ENCODE results near the gene FAM53B.

The FAM53B gene

GRCh38 chr10:124644236-124644635, 99.9 kb downstream of the FAM53B start:
- no peak for DNase-seq

- DNase-seq = no peak
Measured at GRCh38 chr10:124643330-124644009, 100.7 kb downstream of the FAM53B start.

- DNase-seq = no peak
Measured at GRCh38 chr10:124642088-124642710, 102.0 kb downstream of the FAM53B start.

- no peak for DNase-seq
Measured at GRCh38 chr10:124641282-124642087, 102.7 kb downstream of the FAM53B start.

- no peak for DNase-seq
Measured at GRCh38 chr10:124640538-124641231, 103.5 kb downstream of the FAM53B start.

- DNase-seq = no peak
Measured at GRCh38 chr10:124640056-124640455, 104.1 kb downstream of the FAM53B start.

- DNase-seq = no peak
Measured at GRCh38 chr10:124639646-124640045, 104.5 kb downstream of the FAM53B start.

- DNase-seq = no peak
Measured at GRCh38 chr10:124639206-124639605, 105.0 kb downstream of the FAM53B start.

- DNase-seq = no peak
Measured at GRCh38 chr10:124637746-124638145, 106.4 kb downstream of the FAM53B start.

GRCh38 chr10:124637091-124637700, 107.0 kb downstream of the FAM53B start:
- no peak for DNase-seq

- no peak for DNase-seq
Measured at GRCh38 chr10:124636271-124636995, 107.7 kb downstream of the FAM53B start.

- DNase-seq = no peak
Measured at GRCh38 chr10:124632566-124632965, 111.6 kb downstream of the FAM53B start.

GRCh38 chr10:124632064-124632531, 112.1 kb downstream of the FAM53B start:
- DNase-seq = no peak

- no peak for DNase-seq
Measured at GRCh38 chr10:124630551-124630950, 113.6 kb downstream of the FAM53B start.

GRCh38 chr10:124629842-124630241, 114.3 kb downstream of the FAM53B start:
- DNase-seq = no peak

- DNase-seq = no peak
Measured at GRCh38 chr10:124629415-124629814, 114.8 kb downstream of the FAM53B start.

- no peak for DNase-seq
Measured at GRCh38 chr10:124628676-124629021, 115.5 kb downstream of the FAM53B start.

GRCh38 chr10:124627866-124628675, 116.1 kb downstream of the FAM53B start:
- DNase-seq = no peak

- DNase-seq = no peak
Measured at GRCh38 chr10:124626759-124627380, 117.3 kb downstream of the FAM53B start.

- DNase-seq = no peak
Measured at GRCh38 chr10:124625831-124626238, 118.3 kb downstream of the FAM53B start.

- DNase-seq = no peak
Measured at GRCh38 chr10:124624895-124625294, 119.3 kb downstream of the FAM53B start.

Measured in NK-92 treated with Interleukin-12 subunit alpha and Interleukin-12 subunit beta, amount 100 ng/mL, for 24 hours (cell line).